Measurements from ENCODE around the gene SLC22A2.

Gene SLC22A2

GRCh38 chr6:160273750-160274149 lies 15.1 kb upstream of the SLC22A2 start:
- ATAC-seq (ENCODE audit: insufficient read depth, low read depth) (no peak), DNase-seq (no peak)
- Histone ChIP-seq H3K9me3 (ENCODE audit: insufficient read depth, low read length, severe bottlenecking) (no peaks in the 10 kb centered on the region), H3K4me1 (ENCODE audit: insufficient read depth, low read length) (no peaks in the 10 kb centered on the region), H3K79me2 (ENCODE audit: insufficient read depth, low read length) (no peaks in the 10 kb centered on the region), H3K4me3 (ENCODE audit: low read depth in 1 of 2, low read length in 2 of 2) (no peak overlapping the region), H3K36me3 (ENCODE audit: insufficient read depth, low read length) (no peaks in the 10 kb centered on the region), H3K4me2 (ENCODE audit: insufficient read depth, low read length) (no peak overlapping the region), H3K27me3 (ENCODE audit: insufficient read depth, low read length, poor library complexity) (no peaks in the 10 kb centered on the region), H2AFZ (ENCODE audit: low read depth, low read length) (no peak overlapping the region), H4K20me1 (ENCODE audit: insufficient read depth, low read length) (no peaks in the 10 kb centered on the region), H3K27ac (ENCODE audit: low read length) (no peak overlapping the region), H3K9ac (ENCODE audit: low read depth, low read length) (no peak overlapping the region)
- TF ChIP-seq CTCF (IDR thresholded peaks at IDR 0.05; ENCODE audit: borderline replicate concordance, extremely low read depth, low read length, poor library complexity, severe bottlenecking) (no peak), EZH2 (IDR thresholded peaks at IDR 0.05; ENCODE audit: borderline replicate concordance, low read depth, low read length, severe bottlenecking) (no peak)

- Histone ChIP-seq H3K36me3 (ENCODE audit: insufficient read depth, low read length) (no peaks in the 10 kb centered on the region), H3K9ac (ENCODE audit: low read depth, low read length) (no peak overlapping the region), H3K9me3 (ENCODE audit: insufficient read depth, low read length, severe bottlenecking) (no peaks in the 10 kb centered on the region), H3K4me2 (ENCODE audit: insufficient read depth, low read length) (no peak overlapping the region), H3K79me2 (ENCODE audit: insufficient read depth, low read length) (no peaks in the 10 kb centered on the region), H4K20me1 (ENCODE audit: insufficient read depth, low read length) (no peaks in the 10 kb centered on the region), H3K27me3 (ENCODE audit: insufficient read depth, low read length, poor library complexity) (no peaks in the 10 kb centered on the region), H3K4me3 (ENCODE audit: low read depth in 1 of 2, low read length in 2 of 2) (no peak overlapping the region), H3K4me1 (ENCODE audit: insufficient read depth, low read length) (no peaks in the 10 kb centered on the region), H3K27ac (ENCODE audit: low read length) (no peak overlapping the region), H2AFZ (ENCODE audit: low read depth, low read length) (no peak overlapping the region)
- DNase-seq (no peak), ATAC-seq (ENCODE audit: insufficient read depth, low read depth) (no peak)
- TF ChIP-seq CTCF (IDR thresholded peaks at IDR 0.05; ENCODE audit: borderline replicate concordance, extremely low read depth, low read length, poor library complexity, severe bottlenecking) (no peak), EZH2 (IDR thresholded peaks at IDR 0.05; ENCODE audit: borderline replicate concordance, low read depth, low read length, severe bottlenecking) (no peak)
Observed at GRCh38 chr6:160273196-160273595, 14.6 kb upstream of the SLC22A2 start.

- ATAC-seq (ENCODE audit: insufficient read depth, low read depth) (no peak), DNase-seq (no peak)
- H3K4me1 ChIP-seq (ENCODE audit: insufficient read depth, low read length): no peaks in the 10 kb centered on the region
- TF ChIP-seq EZH2 (IDR thresholded peaks at IDR 0.05; ENCODE audit: borderline replicate concordance, low read depth, low read length, severe bottlenecking) (no peak), CTCF (IDR thresholded peaks at IDR 0.05; ENCODE audit: borderline replicate concordance, extremely low read depth, low read length, poor library complexity, severe bottlenecking) (no peak)
- no peaks in the 10 kb centered on the region for H3K79me2 ChIP-seq (ENCODE audit: insufficient read depth, low read length)
- H3K9me3 ChIP-seq (ENCODE audit: insufficient read depth, low read length, severe bottlenecking): no peaks in the 10 kb centered on the region
- H3K4me3 ChIP-seq (ENCODE audit: low read depth in 1 of 2, low read length in 2 of 2): no peak overlapping the region
- no peak overlapping the region for H2AFZ ChIP-seq (ENCODE audit: low read depth, low read length)
- H4K20me1 ChIP-seq (ENCODE audit: insufficient read depth, low read length): no peaks in the 10 kb centered on the region
- H3K27ac ChIP-seq (ENCODE audit: low read length): no peak overlapping the region
- H3K27me3 ChIP-seq (ENCODE audit: insufficient read depth, low read length, poor library complexity): no peaks in the 10 kb centered on the region
- no peak overlapping the region for H3K4me2 ChIP-seq (ENCODE audit: insufficient read depth, low read length)
- H3K9ac ChIP-seq (ENCODE audit: low read depth, low read length): no peak overlapping the region
- no peaks in the 10 kb centered on the region for H3K36me3 ChIP-seq (ENCODE audit: insufficient read depth, low read length)
Observed at GRCh38 chr6:160272707-160273106, 14.1 kb upstream of the SLC22A2 start.

GRCh38 chr6:160270347-160270746 lies 11.7 kb upstream of the SLC22A2 start:
- no peaks in the 10 kb centered on the region for H3K79me2 ChIP-seq (ENCODE audit: insufficient read depth, low read length)
- no peak overlapping the region for H3K27ac ChIP-seq (ENCODE audit: low read length)
- no peaks in the 10 kb centered on the region for H4K20me1 ChIP-seq (ENCODE audit: insufficient read depth, low read length)
- no peaks in the 10 kb centered on the region for H3K27me3 ChIP-seq (ENCODE audit: insufficient read depth, low read length, poor library complexity)
- no peaks in the 10 kb centered on the region for H3K36me3 ChIP-seq (ENCODE audit: insufficient read depth, low read length)
- H3K4me2 ChIP-seq (ENCODE audit: insufficient read depth, low read length): no peak overlapping the region
- no peak overlapping the region for H2AFZ ChIP-seq (ENCODE audit: low read depth, low read length)
- H3K9ac ChIP-seq (ENCODE audit: low read depth, low read length): no peak overlapping the region
- no peak for DNase-seq
- no peak for ATAC-seq (ENCODE audit: insufficient read depth, low read depth)
- no peaks in the 10 kb centered on the region for H3K4me1 ChIP-seq (ENCODE audit: insufficient read depth, low read length)
- no peak for TF ChIP-seq EZH2 (IDR thresholded peaks at IDR 0.05; ENCODE audit: borderline replicate concordance, low read depth, low read length, severe bottlenecking)
- TF ChIP-seq CTCF (IDR thresholded peaks at IDR 0.05; ENCODE audit: borderline replicate concordance, extremely low read depth, low read length, poor library complexity, severe bottlenecking): no peak
- H3K9me3 ChIP-seq (ENCODE audit: insufficient read depth, low read length, severe bottlenecking): no peaks in the 10 kb centered on the region
- no peak overlapping the region for H3K4me3 ChIP-seq (ENCODE audit: low read depth in 1 of 2, low read length in 2 of 2)

Measured in DND-41 (cell line).